Breast epithelium (tissue), 3 donors: ENCODE results near the gene SLC5A6.

Source experiments
- POLR2A ChIP-seq: fragments of 450-650 bp; IDR thresholded peaks from one replicate; pipeline ENCODE4 v1.6.1; 2016; ENCODE audit warnings: antibody characterized with exemption, mild to moderate bottlenecking, moderate library complexity
- TF ChIP-seq, protein P1 (sequence below), 3 donors: fragments of 450-650 bp; IDR thresholded peaks; one replicate each; pipeline ENCODE4 v1.5.1; 2016 to 2017; ENCODE audit warnings: antibody characterized with exemption in 3 of 3, mild to moderate bottlenecking in 3 of 3, moderate library complexity in 3 of 3

- TF ChIP-seq, protein P1, sequence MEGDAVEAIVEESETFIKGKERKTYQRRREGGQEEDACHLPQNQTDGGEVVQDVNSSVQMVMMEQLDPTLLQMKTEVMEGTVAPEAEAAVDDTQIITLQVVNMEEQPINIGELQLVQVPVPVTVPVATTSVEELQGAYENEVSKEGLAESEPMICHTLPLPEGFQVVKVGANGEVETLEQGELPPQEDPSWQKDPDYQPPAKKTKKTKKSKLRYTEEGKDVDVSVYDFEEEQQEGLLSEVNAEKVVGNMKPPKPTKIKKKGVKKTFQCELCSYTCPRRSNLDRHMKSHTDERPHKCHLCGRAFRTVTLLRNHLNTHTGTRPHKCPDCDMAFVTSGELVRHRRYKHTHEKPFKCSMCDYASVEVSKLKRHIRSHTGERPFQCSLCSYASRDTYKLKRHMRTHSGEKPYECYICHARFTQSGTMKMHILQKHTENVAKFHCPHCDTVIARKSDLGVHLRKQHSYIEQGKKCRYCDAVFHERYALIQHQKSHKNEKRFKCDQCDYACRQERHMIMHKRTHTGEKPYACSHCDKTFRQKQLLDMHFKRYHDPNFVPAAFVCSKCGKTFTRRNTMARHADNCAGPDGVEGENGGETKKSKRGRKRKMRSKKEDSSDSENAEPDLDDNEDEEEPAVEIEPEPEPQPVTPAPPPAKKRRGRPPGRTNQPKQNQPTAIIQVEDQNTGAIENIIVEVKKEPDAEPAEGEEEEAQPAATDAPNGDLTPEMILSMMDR (IDR thresholded peaks at IDR 0.05), result no peak
- no peak for TF ChIP-seq POLR2A
Measured at GRCh38 chr2:27219091-27219490, 7.0 kb upstream of the SLC5A6 start.
